HG03097 (cell line): Measurements from ENCODE around the gene RARA.

ENCODE experiments used
- ATAC-seq: cut with Tn5 transposase; IDR thresholded peaks from one replicate; pipeline ENCODE4 v1.9.1; 2021; ENCODE audit not compliant: unreplicated experiment, low FRiP score

The RARA gene

GRCh38 chr17:40325156-40326013 lies 16.4 kb downstream of the RARA start:
- ATAC-seq: no peak

GRCh38 chr17:40326014-40326831 lies 17.2 kb downstream of the RARA start:
- ATAC-seq: no peak

GRCh38 chr17:40326832-40327199 lies 17.8 kb downstream of the RARA start:
- no peak for ATAC-seq

DNA sequence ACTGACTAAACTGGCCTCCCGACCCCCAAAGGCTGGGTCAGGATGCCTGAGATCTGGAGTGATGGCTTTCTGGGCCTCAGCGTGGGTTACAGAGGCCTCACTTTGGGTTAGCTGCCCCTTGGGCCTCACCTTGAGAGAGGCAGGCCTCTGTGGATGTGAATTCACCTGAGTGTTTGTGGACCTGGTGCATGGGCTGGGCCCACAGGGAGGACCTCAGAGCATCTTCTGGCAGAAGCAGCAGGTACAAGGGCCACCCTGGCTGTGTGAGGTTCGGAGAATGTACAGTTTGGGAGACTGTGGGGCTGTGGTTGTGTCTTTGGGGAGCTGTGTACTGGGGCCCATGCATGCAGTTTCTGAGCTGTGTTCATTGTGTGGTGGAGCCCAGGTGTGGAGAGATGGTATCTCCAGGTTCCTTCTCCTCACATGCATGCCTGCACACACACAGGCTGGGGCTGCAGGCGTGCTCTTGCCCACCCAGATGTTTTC lies 18.3 kb downstream of the RARA start:
- no peak for ATAC-seq

GRCh38 chr17:40327735-40328385 lies 18.9 kb downstream of the RARA start:
- ATAC-seq: no peak

DNA sequence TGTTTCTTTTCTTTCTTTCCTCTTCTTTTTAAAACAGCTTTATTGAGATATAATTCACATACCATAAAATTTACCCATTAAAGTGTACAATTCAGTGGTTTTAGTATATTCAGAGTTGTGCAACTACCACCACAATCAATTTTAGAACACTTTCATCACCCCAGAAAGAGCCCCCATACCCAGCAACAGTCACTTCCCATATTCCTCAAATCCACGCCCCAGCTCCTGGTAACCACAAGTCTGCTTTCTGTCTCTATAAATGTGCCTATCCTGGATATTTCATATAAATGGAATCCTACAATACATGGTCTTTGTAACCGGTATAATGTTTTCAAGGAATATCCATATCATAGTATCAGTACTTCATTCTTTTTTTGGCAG lies 19.4 kb downstream of the RARA start:
- no peak for ATAC-seq

- no peak for ATAC-seq
These were observed 21.1 kb downstream of the RARA start for GRCh38 chr17:40329839-40330794.

GRCh38 chr17:40330850-40331470 lies 22.0 kb downstream of the RARA start:
- ATAC-seq: no peak

GRCh38 chr17:40331743-40332641 lies 23.0 kb downstream of the RARA start:
- ATAC-seq: no peak

GRCh38 chr17:40333781-40334448 lies 24.9 kb downstream of the RARA start:
- ATAC-seq: no peak

- ATAC-seq: no peak
These were observed 26.6 kb downstream of the RARA start for GRCh38 chr17:40335620-40336019.

DNA sequence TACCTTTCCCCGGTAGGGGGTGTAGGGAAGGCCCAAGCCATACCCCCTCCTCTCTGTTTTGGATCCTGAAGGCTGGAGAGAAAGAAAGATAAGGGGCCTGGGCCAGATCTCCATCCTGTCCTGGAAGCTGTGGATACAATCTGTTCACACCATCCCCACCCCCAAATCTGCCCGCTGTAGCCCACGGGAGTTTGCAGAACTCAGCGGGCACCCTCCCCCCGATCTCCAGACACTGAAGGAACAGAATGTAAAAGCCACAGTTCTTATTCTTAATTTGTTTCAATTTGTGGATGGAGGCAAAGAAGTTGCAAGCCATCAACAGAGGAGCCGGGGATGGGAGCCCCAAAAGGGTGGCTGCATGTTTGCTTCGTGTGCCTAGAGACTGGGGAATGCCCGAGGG lies 28.4 kb downstream of the RARA start:
- ATAC-seq: no peak

DNA sequence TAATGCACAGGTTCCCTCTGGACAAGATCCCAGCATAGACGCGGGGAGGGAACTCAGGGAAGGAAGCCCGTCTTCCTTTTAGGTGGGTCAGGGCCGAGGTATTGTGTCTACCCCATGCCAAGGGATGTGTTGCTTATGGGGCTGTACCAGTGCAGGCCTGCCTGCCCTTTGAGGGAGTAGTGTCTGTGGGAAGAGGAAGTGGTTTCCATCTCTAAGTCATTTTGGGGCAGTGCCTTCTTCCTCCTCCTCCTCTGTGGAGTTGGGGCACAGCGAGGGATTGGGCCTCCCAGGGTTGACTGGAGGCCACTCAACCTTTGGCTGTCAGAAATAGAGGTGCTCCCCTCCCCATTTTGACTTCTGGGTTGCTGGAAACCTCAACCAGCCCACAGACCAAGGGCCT lies 29.1 kb downstream of the RARA start:
- no peak for ATAC-seq

DNA sequence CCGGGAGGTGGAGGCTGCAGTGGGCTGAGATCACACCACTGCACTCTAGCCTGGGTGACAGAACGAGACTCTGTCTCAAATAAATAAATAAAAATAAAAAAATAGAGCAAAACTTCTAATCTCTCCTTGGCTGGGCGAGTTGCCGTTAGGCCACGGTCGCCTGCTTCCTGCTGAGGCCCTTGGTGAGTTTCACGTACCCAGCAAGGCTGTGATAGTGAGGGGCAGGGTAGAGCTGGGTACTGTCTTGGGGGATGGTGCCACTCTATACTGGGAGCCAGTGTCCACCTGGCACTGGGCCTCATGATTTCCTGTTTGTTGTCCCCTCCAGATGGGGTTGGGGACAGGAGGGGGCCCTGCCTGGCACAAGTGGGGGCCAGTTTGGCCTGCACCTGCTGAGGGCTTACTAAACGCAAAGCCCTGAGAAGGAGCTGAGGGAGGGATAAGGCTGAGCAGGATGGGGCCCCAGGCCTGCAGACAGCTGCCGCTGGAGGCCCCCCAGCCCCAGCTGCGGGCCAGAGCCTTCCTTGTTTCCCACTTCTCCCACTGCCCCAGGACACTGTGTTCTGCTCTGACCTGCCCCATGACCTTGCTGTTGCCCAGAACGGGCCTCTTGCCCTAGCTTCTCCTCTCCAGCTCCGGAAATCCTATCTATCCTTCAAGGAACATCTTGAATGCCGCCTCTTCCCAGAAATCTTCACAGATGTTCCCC lies 30.1 kb downstream of the RARA start:
- no peak for ATAC-seq

DNA sequence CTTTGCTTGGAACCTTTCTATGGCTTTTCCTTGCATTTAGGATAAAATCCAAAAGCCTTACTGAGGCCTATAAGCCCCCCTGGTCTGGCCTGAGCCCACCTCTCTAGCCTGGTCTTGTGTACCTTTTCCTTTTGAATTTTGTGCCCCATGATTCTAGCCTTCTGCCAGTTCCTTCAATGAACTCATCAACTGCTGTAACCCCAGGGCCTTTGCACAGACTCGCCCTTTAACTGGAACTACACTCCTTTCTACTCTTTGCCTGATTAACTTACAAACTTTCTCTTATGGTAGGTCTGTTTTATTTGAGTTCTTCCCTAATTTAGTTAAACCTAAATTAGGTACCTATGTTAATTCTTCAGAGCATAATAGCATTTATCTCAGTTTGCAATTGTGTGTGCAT lies 31.3 kb downstream of the RARA start:
- ATAC-seq: no peak

GRCh38 chr17:40340880-40341807 lies 32.2 kb downstream of the RARA start:
- peak; percentile 50 for ATAC-seq
